NCI-H345 treated with DMSO at 0.1 percent for 48 hours (cell line): ENCODE measurements around the gene SLC15A4.
"Not testable (repeated sequence)": the region's sequence is repeated elsewhere in the genome, so short reads cannot be mapped to it uniquely, and the experiment has no call there.

Experiments used
- DNase-seq: peaks from one replicate; lab custom pipeline; 2025; ENCODE audit not compliant: unreplicated experiment; lab: John Stamatoyannopoulos, UW

Gene SLC15A4

GRCh38 chr12:128814411-128815261 lies 9.1 kb downstream of the SLC15A4 start:
- no peak for DNase-seq

- DNase-seq: no peak
Observed at GRCh38 chr12:128813883-128814282, 9.9 kb downstream of the SLC15A4 start.

GRCh38 chr12:128813392-128813791 lies 10.4 kb downstream of the SLC15A4 start:
- no peak for DNase-seq

GRCh38 chr12:128811806-128812205 lies 12.0 kb downstream of the SLC15A4 start:
- DNase-seq: no peak

GRCh38 chr12:128810182-128811127 lies 13.3 kb downstream of the SLC15A4 start:
- no peak for DNase-seq

- no peak for DNase-seq
Observed at GRCh38 chr12:128808651-128809050, 15.1 kb downstream of the SLC15A4 start.

- DNase-seq: no peak
Observed at GRCh38 chr12:128807161-128807724, 16.5 kb downstream of the SLC15A4 start.

- DNase-seq: no peak
Observed at GRCh38 chr12:128806573-128806972, 17.2 kb downstream of the SLC15A4 start.

- not testable (repeated sequence) for DNase-seq
Observed at GRCh38 chr12:128805406-128805805, 18.4 kb downstream of the SLC15A4 start.

GRCh38 chr12:128804762-128805161 lies 19.0 kb downstream of the SLC15A4 start:
- DNase-seq: no peak

GRCh38 chr12:128803788-128804187 lies 20.0 kb downstream of the SLC15A4 start:
- no peak for DNase-seq

- no peak for DNase-seq
Observed at GRCh38 chr12:128802756-128803155, 21.0 kb downstream of the SLC15A4 start.

GRCh38 chr12:128801879-128802391 lies 21.8 kb downstream of the SLC15A4 start:
- DNase-seq: no peak

GRCh38 chr12:128800606-128801005 lies 23.2 kb downstream of the SLC15A4 start:
- no peak for DNase-seq

GRCh38 chr12:128798571-128799341 lies 25.0 kb downstream of the SLC15A4 start:
- no peak for DNase-seq

GRCh38 chr12:128797119-128798118 lies 26.3 kb downstream of the SLC15A4 start:
- no peak for DNase-seq

- DNase-seq: no peak
Observed at GRCh38 chr12:128796439-128797118, 27.2 kb downstream of the SLC15A4 start.

- DNase-seq: no peak
Observed at GRCh38 chr12:128795530-128796361, 28.0 kb downstream of the SLC15A4 start.
